NCI-H524 (cell line): Measurements from ENCODE around the gene TSEN34.
"Not testable (repeated sequence)": the region's sequence is repeated elsewhere in the genome, so short reads cannot be mapped to it uniquely, and the experiment has no call there.

Experiments used
- DNase-seq, 2 experiments: peaks; one replicate each; lab custom pipeline; 2025; lab: John Stamatoyannopoulos, UW

The TSEN34 gene

DNA sequence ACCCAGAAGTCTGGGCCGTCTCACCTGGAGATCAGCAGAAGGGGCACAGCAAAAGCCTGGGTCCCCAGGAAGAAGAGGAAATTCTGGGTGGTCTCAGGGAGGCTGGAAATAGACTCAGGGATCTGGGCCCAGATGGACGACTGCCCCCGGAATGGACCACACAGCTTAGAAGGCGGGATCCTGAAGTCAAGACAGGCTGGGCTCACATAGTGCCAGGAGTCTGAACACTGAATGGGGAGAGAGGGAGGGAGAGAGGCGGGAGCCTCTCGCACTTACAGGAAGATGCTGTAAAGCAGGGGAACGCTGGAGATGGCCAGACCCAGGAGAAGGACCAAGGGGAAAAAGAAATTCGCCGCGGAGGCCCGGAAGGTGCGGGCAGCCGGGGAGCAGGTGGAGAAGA, 30.3 kb upstream of the TSEN34 start:
- DNase-seq = no peak

DNA sequence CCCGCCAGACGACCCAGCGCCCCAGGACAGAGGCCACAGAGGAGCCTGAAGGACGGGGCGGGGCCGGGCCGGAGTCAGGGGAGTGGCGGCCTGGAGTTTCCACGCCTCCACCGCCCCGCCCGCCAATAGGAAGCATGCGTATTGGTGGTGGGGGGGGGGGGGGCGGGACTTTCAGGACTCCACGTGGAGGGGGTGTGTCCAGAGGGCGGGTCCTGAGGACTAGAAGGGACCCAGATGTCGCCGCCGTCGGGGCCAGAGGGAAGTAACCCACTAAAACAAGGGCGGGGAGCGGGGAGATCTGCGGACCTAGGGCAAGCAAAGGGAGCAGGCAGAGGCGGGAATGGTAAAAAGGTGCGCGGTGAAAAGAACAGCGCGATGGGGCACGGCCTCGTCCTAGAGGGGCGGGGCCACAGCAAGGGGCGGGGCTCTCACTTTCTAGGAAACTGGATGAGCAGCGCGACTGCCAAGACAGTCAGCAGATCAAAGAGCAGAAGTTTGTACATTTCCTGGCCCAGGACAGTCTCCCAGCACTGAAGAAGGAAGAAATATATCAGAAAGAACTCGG, 28.8 kb upstream of the TSEN34 start:
- no peak for DNase-seq

DNA sequence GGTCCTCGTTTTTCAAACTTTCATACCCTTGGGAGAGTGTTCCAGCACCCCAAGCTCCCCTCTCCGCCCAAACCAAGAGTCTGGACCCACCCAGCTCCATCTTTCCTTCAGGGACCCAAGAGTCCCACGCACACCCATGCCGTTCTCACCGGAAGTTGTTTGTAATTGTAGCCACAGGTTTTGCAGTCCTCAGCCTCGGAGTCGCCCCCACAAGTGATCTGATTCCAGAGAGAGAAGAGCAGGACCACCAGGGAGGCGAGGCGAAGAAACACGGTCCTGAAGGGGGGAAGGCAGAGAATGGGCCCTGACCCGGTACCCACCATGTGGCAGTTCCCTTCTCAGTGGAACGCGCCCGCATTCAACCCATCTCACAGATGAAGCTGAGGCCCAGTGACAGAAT, 28.2 kb upstream of the TSEN34 start:
- no peak for DNase-seq

DNA sequence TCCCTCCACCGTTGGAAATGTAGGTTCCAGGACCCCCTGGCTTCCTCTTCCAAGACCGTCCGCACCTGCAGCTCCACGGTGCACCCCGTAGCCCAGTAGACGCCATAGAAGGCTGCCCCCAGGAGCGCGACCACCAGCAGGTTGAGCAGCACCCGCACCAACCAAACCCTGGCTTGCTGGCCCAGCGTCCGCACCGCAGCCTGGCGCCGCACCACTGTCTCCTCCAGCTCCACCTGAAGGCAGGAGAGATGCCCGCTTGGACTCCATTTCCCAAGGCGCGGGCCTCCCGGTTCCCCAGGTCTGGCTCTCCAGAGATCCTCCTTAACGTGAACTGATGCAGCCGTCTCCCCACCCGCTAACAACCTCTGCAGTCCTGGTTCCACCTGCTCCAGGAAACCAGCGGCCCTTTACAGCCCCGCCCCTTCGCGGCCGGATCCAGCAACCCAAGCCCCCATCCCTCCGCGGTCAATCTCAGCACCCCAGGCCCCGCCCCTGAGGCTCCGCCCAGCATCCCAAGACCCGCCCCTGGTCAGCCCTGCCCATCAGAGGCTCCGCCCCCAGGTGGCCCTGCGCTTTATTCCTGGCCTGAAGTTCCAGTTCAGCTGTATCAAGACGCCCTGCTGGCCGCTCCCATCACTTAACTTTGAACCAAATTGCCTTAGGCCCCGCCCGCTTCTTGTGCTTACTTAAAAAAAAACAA, 26.6 kb upstream of the TSEN34 start:
- DNase-seq = no peak

DNA sequence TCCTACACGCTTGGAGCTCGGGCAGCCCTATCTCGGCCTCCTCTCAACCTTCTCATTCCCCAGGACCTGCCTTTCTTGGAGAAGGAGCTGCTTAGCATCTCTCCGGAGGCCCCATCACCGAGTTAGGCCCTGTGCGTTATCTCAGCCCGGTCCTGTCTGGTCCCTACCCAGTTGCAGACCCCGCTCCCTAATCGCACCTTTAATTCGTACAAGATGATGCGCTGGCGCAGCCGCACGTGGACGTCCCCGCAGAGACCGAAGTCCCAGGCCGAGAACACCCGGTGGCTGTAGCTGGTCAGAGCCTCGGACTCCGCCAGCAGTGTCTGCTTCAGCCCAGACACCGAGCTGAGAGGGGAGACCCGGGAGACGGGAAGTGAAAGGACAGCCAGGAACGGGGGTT, 25.9 kb upstream of the TSEN34 start:
- DNase-seq = no peak

DNA sequence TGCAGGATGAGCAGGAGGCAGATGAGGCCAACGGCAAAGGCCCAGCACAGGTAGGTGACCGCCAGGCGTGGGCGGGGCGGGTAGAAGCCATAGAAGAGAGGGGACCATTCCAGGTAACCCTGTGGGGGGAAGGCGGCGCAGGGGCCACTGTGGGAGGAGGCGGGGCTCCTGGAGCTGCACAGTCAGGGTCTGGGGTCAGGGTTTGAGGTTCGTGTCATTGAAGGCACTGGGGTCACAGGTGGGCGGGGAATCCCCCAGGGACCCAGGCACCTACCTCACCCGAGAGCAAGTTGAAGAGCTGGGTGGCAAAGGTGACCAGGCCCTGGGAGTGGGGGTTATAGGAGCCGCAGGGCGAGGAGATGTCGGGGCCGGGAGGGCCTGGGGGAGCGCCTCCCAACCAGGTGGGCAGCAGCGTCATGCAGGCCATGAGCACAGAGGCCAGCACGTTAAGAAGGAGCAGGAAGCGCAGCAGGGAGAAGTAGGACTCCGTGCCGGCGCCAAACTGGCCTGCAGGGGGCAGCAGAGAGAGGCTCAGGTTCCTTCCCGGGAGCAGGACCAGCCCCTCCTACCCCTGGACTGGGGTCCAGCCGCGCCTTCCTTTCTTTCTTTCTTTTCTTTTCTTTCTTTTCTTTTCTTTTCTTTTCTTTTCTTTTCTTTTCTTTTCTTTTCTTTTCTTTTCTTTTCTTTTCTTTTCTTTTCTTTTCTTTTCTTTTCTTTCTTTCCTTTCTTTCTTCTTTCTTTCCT, 22.8 kb upstream of the TSEN34 start:
- peak; percentile 65 to 80 for DNase-seq

DNA sequence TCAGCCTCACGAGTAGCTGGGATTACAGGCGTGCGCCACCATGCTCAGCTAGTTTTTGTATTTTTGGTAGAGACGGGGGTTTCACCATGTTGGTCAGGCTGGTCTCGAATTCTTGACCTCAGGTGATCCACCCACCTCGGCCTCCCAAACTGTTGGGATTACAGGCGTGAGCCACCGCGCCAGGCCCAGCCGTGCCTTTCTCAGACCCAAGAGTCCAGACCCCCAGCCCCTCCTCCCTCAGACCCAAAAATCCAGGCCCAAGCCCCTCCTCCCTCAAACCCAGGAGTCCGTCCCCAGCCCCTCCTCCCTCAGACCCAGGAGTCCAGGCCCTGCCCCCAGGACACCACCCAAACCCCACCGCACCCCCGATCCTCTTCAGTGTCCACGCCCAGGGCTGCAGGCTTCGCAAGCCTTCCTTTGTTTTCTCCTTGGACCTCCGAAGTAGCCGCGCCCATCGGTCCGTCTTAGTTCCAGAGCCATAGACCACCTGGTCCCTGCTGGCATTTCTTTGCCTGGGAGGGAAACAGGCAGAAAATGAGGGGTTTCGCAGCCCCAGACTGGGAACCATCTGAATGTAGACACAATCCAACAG, 21.9 kb upstream of the TSEN34 start:
- DNase-seq = no peak

DNA sequence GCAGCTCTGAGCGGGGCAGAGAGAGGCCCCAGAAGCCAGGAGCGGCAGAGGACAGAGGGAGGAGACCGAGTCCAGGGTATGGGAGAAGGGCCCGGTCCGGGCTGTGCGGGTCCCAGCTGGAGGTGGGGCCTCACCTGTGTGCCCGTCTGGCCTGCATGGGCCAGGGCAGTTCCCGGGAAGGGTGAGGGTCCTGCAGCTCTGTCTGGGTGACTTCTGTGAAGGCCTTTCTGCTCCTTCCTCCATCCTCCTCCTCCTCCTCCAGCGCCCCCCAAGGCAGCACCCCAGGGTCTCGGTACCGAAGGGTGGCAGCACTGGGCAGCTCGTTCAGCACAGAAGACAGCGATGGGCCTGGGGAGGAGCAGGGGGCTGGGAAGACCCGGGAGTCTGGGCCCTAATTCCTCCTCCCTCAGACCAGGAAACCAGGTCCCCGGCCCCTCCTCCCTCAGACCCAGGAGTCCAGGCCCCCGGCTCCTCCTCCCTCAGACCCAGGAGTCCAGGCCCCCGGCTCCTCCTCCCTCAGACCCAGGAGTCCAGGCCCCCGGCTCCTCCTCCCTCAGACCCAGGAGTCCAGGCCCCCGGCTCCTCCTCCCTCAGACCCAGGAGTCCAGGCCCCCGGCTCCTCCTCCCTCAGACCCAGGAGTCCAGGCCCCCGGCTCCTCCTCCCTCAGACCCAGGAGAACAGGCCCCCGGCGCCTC, 19.2 kb upstream of the TSEN34 start:
- DNase-seq = not testable (repeated sequence)

DNA sequence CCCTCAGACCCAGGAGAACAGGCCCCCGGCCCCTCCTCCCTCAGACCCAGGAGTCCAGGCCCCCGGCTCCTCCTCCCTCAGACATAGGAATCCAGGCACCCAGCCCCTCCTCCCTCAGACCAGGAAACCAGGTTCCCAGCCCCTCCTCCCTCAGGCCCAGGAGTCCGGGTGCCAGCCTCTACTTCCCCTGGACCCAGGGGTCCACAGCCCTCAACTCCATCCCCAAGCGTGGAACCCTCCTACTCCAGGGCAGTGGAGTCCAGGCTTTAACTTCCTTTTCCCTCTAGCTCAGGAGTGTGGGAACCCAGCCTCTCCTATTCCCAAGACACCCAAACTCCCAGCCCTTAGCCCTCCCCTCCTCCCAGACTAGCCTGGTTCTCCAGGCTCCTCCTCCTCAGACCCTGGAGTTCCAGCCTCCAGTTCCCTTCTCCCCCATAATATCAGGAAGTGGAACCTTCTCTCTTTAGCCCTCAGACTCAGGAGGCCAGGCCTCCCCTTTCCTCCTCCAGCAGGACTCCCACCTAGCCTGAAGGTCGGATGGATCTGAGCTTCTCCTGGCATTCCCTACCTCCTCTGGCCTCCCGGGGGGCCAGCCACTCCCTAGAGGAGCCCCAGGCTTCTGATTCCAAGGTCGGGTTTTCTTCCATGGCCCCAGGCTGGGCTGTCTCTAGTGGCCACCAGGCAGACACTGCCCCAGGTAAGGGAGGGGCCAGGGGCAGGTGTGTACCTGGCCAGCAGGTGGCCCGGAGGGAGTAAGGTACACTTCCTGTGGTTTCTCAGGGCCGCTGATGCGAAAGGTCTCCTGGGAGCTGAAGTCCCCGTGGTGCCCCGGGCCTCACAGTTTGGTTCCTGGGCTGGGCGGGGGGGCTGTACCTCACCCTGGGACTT, 18.4 kb upstream of the TSEN34 start, which contains the start of gene TMC4:
TSS of gene TMC4 (minus strand) at position 690 of the 888 bp plus-strand sequence. CDS start at position 647, 43 bp downstream.
- no peak for DNase-seq

DNA sequence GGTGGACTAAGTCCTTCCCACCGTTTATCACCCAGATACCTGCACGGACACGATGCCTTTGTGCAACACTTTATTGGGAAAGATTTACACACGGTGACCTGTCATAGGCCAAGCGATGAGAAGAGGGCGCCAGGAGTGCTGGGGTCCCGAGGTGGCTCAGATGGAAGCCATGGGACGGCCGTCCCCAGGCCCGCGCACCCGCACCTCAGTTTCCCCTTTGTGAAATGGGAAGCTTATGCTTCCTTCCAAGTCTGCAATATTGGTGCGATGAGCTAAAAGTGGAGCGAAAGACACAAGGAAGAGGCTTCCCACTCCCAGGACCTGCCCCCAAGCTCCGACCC, 17.8 kb upstream of the TSEN34 start:
- no peak for DNase-seq

DNA sequence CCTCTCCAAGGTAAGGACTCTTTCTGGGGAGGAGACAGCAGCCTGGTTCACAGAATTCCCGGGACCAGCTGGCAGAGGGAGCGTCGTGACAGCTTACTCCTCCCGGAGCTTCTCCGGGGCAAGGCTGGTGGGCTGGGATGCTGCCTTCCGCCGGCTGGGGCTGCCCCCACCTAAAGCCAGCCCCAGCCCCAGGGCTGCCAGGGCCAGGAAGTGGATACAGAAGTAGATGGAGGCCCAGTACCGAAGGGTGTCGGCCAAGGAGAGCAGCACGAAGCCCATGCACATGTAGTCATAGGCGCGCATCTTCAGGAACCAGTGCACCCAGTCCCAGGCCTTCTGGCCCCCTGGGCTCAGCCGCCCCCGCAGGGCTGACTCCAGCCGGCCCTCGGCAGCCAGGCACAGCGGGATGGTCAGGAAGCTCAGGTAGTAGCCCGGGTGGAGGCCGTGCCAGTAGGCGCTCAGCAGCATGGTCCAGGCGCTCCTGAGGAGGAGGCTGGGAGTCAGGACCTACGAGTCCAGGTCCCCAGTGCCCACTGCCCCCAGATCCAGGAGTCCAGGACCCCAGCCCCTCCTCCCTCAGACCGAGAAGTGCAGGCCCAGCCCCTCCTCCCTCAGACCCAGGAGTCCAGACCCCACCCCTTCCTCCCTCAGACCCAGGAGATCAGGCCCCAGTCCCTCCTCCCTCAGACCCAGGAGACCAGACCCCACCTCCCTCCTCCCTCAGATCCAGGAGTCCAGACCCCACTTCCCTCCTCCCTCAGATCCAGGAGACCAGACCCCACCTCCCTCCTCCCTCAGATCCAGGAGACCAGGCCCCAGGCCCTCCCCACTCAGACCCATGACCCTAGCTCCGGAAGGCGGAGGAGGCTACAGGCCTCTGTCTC, 16.9 kb upstream of the TSEN34 start:
- no peak for DNase-seq

DNA sequence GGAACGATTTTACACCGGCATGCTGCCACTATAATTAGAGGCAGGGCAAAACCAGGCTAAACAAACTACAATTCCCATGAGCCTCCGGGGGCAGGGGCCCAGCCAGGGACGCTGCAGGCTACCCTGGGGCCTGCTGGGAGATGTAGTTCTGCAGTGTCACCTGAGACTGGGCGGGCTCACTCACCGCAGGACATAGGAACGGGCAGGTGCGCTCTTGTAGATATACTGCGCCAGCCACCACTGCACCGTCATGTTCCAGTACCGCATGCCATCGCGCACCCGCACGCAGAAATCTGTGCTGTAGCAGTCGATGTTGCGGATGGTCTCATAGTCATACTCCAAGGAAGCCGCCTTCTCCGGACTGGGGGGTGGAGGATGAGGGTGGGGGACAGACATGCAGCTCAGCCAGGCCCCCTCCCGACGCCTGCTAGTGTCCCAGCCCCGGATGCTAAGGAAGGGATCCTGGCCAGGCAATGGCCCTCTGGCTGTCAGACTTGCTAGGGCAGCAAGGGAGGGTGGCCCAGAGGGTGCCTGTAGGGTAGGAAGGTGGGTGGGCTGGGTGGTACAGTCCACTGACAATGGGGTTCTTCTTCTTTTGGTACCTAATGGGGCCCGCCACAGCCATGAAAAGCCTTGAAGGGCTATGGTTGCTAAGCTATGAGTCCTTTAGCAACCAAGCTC, 12.4 kb upstream of the TSEN34 start:
- DNase-seq = no peak

DNA sequence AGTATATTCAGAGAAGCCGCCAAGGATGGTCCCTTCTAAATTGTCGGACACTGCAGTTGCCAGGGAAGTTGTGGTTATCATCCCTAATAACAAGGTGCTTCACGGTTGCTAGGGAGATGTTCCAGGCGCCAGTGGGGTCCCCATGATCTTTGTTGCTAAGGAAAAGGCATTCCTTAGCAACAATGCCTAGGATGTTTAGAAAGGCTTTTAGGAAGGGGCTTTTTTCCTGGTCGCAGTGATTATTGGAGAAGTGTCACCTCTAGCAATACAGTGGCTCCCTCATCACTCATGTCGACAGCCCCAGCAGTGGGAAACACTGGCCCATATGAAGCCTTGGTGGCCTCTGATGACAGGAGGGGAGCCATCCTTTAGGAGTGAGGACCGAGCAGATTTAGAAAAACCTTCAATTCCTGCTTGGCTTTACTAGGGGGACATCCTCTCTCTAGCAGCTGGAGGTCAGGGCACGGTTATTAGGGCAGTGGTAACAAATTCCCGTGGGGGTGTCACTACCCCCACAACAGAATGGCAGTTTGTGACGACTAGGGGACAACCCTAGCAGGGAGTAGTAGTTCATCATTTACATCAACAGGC, 11.8 kb upstream of the TSEN34 start:
- DNase-seq = no peak

DNA sequence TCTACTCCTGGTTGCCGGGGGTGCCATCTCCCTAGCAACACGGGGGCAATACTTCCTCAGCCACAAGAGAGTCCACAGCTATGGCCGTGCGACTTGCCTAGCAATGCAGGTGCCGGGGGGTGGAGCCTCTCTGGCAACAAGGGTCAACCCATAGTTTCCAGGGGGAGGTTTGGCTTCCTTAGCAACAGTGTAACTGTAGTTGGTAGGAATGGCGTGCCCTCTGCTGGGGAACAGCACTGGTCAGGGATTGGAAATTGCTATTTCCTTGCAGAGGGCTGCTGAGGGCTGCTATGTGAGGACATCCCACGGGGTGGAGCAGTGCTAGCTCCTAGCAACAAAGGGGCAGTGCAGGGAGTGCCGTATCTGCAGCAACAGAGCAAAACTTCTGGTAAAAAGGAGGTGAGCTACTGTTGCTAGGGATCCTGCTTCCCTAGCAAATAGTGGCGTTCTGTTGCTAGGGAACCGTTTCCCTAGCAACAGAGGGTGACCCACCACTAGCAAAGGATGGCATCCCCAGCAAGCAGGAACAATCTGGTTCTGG, 11.1 kb upstream of the TSEN34 start:
- DNase-seq = peak in 1 of 2 experiments; percentile 69

DNA sequence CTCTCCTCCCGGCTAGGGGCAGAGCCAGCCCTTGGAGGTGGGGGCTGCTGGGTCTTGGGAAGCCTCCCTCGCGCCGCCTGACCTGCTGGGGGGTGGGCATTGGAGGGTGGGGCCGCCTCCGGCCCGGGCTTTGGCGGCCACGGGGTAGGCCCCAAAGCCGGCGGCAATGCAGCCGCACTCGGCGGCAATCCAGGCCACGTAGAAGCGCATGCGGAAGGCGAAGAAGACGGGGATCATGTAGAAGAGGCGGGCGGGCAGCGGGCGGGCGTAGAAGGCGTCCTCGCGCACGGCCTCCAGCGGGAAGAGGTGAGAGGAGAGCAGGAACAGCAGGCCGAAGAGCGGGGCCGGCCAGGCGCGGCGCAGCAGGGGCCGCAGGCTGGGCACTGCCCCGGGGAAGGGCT, 10.4 kb upstream of the TSEN34 start:
- DNase-seq = no peak

DNA sequence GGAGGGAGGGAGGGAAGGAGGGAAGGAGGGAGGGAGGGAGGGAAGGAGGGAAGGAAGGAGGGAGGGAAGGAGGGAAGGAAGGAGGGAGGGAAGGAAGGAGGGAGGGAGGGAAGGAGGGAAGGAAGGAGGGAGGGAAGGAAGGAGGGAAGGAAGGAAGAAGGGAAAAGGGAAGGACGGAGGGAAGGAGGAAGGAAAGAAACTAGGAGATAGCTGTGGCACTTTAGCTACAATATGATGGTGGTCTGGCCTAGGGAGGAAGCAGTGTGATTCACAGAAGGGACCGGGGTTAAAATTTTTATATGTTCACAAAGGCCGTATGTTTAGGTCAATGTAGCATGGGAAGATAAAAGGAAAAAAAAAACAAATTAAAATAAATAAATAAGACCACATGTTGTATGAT, 9.2 kb upstream of the TSEN34 start:
- not testable (repeated sequence) for DNase-seq

DNA sequence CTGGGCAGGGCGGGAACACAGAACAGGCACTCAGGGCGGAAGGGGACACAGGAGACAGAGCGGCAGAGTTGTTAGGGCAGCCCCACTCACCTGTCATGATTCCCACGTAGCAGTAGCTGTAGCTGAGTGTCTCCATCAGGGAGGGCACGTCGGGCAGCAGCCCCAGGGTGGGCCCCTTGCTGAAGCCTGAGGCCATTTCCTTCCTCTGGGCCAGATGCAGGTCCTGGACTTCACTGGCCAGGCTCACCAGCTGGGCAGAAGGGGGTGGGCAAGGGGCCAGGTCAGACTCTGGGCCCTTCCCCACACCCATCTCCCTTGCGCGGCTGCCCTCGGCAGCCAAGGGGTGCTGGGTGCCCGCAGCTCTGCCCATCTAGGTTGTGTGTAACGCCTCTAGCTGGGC, 7.7 kb upstream of the TSEN34 start:
- DNase-seq = no peak

DNA sequence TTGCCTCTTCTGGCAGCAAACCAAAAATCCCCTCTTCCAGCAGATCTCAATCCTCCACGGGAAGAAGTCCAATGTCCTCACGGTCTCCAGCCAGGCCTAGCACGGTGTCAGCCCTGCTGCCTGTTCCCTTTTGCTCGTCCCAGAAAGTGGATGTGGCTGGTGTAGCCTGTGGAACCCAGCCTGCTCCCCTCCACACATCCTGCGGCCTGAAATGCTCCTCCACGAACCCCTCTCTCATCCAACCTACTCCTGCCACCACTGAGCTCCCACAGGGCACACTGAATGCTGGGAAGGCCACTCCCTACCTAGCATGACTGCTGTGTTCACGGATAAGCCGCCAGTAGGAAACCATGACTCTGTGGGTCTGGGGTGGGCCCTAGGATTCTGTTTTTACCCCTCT, 4.8 kb upstream of the TSEN34 start:
- DNase-seq = no peak

DNA sequence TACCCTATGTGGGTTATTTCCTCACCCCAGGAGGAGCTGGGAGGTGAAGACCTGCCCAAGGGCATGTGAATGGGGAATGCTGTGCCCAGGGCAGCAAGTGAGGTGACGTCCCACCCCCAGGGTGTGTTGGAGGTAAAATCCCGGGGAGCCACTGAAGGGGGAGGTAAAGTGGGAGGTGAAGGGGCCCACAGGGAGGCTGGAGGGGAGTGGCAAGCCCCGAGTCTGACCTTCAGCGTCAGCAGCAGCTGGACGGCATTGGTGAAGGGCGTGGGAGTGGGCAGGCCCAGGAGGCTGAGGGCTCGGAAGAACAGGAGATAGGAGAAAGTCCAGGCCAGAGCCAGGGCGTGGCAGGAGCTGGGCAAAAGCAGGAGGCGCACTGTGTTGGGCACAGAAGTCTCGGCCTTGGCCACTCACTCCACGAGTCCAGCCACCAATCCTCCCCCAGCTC, 4.2 kb upstream of the TSEN34 start:
- no peak for DNase-seq
